D721Med (cell line): ENCODE results near the gene UBAC1.

Source experiments
- DNase-seq: peaks from one replicate; pipeline ENCODE4 v3.0.0; 2011; ENCODE audit warnings: low spot score; ENCODE audit not compliant: insufficient read length
- FAIRE-seq: peaks from 2 replicates; lab custom pipeline; 2011; peaks lifted over from hg19 to GRCh38; lab: Jason Lieb, UNC
- CTCF ChIP-seq: IDR thresholded peaks from 2 replicates; pipeline ENCODE4 v1.5.1; 2012; ENCODE audit warnings: mild to moderate bottlenecking, control low read depth; ENCODE audit not compliant: insufficient read depth; ENCODE audit errors: missing control alignments

Gene UBAC1

GRCh38 chr9:136001231-136001630 is 40.1 kb upstream of the UBAC1 start:
- FAIRE-seq (no peak), DNase-seq (no peak)
- TF ChIP-seq CTCF = no peak

GRCh38 chr9:135998410-135999071 is 37.4 kb upstream of the UBAC1 start:
- DNase-seq (no peak), FAIRE-seq (no peak)
- no peak for TF ChIP-seq CTCF

- TF ChIP-seq CTCF = no peak
- no peak for DNase-seq
- no peak for FAIRE-seq
Observed at GRCh38 chr9:135998016-135998380, 36.8 kb upstream of the UBAC1 start.

- no peak for DNase-seq
- TF ChIP-seq CTCF = no peak
- FAIRE-seq = no peak
Observed at GRCh38 chr9:135997090-135998015, 36.2 kb upstream of the UBAC1 start.

GRCh38 chr9:135995816-135996215 is 34.6 kb upstream of the UBAC1 start:
- FAIRE-seq (no peak), DNase-seq (no peak)
- TF ChIP-seq CTCF = no peak

GRCh38 chr9:135994501-135995192 is 33.5 kb upstream of the UBAC1 start:
- DNase-seq = no peak
- no peak for TF ChIP-seq CTCF
- no peak for FAIRE-seq
